GM10266 (cell line): ENCODE measurements around the gene HAUS5.
A peak's percentile ranks its signal among the peaks of the same experiment; 100 is the strongest.

Experiments used
- DNase-seq: peaks from one replicate; pipeline ENCODE4 v3.0.0; 2012; ENCODE audit errors: extremely low spot score
- TF ChIP-seq, protein P1 (sequence below): IDR thresholded peaks from 2 replicates; pipeline ENCODE4 v1.5.1; 2012; ENCODE audit warnings: mild to moderate bottlenecking, low read depth; ENCODE audit not compliant: control insufficient read depth, insufficient read depth; ENCODE audit errors: missing control alignments

The HAUS5 gene

DNA sequence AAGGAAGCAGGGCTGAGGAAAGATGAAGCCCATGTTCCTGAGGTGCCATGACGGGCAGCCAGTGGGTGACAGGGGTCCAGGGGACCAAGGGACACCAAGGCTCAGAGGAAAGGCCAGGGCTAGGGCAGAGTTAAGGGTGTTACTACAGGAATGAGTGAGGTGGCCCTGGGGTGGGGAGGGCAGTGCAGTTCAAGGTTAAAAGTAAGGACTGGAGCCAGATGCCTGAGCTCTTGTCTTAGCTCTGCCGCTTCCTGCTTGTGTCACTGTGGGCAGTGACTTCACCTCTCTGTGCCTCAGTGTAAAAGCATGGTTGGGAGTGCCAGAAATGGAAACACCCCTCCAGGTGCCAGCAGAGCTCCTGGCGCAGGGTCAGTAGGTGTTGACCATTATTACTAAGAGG lies 24.1 kb downstream of the HAUS5 start:
- TF ChIP-seq, protein P1, sequence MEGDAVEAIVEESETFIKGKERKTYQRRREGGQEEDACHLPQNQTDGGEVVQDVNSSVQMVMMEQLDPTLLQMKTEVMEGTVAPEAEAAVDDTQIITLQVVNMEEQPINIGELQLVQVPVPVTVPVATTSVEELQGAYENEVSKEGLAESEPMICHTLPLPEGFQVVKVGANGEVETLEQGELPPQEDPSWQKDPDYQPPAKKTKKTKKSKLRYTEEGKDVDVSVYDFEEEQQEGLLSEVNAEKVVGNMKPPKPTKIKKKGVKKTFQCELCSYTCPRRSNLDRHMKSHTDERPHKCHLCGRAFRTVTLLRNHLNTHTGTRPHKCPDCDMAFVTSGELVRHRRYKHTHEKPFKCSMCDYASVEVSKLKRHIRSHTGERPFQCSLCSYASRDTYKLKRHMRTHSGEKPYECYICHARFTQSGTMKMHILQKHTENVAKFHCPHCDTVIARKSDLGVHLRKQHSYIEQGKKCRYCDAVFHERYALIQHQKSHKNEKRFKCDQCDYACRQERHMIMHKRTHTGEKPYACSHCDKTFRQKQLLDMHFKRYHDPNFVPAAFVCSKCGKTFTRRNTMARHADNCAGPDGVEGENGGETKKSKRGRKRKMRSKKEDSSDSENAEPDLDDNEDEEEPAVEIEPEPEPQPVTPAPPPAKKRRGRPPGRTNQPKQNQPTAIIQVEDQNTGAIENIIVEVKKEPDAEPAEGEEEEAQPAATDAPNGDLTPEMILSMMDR: no peak
- DNase-seq: no peak

DNA sequence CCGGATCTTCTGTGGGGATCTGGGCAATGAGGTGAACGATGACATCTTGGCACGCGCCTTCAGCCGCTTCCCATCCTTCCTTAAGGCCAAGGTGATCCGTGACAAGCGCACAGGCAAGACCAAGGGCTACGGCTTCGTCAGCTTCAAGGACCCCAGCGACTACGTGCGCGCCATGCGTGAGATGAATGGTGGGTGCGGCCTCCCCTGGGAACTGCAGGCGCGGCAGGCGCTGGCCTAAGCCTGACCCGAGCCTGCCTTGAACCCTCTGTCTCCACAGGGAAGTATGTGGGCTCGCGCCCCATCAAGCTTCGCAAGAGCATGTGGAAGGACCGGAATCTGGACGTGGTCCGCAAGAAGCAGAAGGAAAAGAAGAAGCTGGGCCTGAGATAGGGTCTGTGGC lies 24.6 kb downstream of the HAUS5 start:
- DNase-seq: no peak
- TF ChIP-seq, protein P1: no peak

DNA sequence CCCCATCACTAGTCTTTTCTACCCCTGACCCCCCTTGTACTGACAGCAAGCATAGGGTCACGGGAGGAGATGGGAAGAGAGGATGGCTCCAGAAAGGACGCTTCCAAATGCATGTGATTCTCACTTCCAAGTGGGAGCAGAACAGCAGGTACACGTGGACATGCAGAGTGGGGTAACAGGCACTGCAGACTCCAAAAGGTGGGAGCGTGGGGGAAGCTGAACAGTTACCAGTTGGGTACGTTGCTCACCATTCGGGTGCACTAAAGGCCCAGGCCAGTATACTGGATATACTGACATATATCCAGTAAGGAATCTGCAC lies 26.7 kb downstream of the HAUS5 start:
- no peak for DNase-seq

DNA sequence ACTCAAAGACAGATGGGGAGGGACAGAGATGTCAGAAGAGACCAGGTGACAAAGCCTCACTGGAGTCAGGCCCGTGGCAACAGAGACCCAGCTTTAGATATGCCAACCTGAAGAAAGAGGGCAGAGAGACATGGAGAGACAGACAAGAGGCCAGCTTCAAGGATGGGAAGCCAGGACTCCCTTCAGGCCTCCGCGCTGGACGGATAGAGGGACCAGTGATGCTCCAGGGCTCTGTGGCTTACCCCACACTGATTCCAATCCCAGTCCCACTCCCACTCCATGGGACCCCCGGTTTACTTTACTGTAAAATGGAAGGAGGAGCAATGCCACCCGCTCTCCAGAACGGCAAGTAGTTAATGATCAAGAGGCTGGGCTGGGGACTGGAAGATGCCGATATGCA lies 27.3 kb downstream of the HAUS5 start:
- DNase-seq: no peak
- TF ChIP-seq, protein P1: no peak

More for the DNA sequence above, 26.7 kb downstream of the HAUS5 start:
- TF ChIP-seq, protein P1: no peak

DNA sequence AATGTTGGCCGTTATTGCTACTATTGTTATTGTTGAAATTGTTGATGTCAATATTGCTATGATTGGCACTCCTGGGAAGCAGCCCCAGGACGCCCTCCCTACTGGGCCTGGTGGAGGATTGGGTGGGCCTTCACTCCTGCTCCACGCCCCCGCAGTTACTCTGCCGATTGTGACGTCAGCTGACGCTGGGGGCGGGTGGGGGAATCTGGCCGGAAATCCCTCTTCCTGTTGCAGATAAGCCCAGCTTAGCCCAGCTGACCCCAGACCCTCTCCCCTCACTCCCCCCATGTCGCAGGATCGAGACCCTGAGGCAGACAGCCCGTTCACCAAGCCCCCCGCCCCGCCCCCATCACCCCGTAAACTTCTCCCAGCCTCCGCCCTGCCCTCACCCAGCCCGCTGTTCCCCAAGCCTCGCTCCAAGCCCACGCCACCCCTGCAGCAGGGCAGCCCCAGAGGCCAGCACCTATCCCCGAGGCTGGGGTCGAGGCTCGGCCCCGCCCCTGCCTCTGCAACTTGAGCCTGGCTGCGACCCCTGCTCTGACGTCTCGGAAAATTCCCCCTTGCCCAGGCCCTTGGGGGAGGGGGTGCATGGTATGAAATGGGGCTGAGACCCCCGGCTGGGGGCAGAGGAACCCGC lies 29.1 kb downstream of the HAUS5 start, which contains the start of gene ETV2:
Gene ETV2, plus strand, starts transcription at position 231 of the 637 bp plus-strand sequence. CDS start 716 bp downstream, outside the sequence.
- TF ChIP-seq, protein P1: no peak
- peak; percentile 72 for DNase-seq

DNA sequence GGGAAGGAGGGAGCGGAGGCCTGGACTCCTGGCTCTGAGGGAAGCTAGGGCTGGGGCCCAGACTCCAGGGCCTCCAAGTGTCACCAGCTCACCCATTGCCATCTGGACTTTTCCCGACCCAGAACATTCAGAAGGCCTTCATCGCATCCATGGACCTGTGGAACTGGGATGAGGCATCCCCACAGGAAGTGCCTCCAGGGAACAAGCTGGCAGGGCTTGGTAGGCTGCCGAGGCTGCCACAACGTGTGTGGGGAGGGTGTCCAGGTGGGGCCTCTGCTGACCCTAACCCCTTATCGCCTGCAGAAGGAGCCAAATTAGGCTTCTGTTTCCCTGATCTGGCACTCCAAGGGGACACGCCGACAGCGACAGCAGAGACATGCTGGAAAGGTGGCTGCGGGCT lies 29.8 kb downstream of the HAUS5 start:
- TF ChIP-seq, protein P1: no peak
- no peak for DNase-seq

DNA sequence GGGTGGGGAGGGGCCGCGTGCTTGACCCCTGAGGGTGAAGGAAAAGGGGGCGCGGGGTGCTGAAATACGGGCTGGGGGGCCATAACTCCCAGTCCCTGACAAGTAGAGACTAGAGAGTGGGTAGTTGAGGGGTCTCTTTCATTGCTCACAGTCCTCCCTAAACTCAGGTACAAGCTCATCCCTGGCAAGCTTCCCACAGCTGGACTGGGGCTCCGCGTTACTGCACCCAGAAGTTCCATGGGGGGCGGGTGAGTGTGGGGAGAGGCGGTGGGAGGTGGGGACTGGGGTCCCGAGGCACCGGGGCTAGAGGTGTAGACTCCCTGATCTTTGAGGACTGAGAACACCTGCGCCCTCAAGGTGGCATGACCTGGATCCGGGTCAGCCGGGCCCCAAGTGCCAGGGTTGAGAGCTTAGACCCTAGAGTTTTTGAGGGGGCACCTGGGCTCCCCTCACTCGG lies 30.3 kb downstream of the HAUS5 start:
- TF ChIP-seq, protein P1: no peak
- DNase-seq: no peak
